Erythroblast (primary cell): ENCODE data around the gene ST6GALNAC4.

ENCODE experiments used
- GATA1 ChIP-seq: IDR thresholded peaks from 2 replicates; pipeline ENCODE4 v1.6.1; 2011; ENCODE audit warnings: low read depth, mild to moderate bottlenecking, control low read depth, low read length, moderate library complexity
- POLR2A ChIP-seq: IDR thresholded peaks from 2 replicates; pipeline ENCODE4 v1.6.1; 2011; ENCODE audit warnings: mild to moderate bottlenecking, low read length

GRCh38 chr9:127870887-127871286 lies 46.0 kb downstream of the ST6GALNAC4 start:
- TF ChIP-seq POLR2A (no peak), GATA1 (no peak)
